WERI-Rb-1 (cell line): Measurements from ENCODE around the gene MCEE.
"Not testable (repeated sequence)": the region's sequence is repeated elsewhere in the genome, so short reads cannot be mapped to it uniquely, and the experiment has no call there.

Experiments
- DNase-seq: peaks from one replicate; pipeline ENCODE4 v3.0.0-alpha.2; 2020
- H3K27ac ChIP-seq: fragments of 250-450 bp; sonication (Bioruptor Pico); 2 replicates; pipeline ENCODE4 v1.5.1; 2020; ENCODE audit warnings: mild to moderate bottlenecking, moderate library complexity
- H3K27me3 ChIP-seq: fragments of 250-450 bp; sonication (Bioruptor Pico); 2 replicates; pipeline ENCODE4 v1.5.1; 2021; ENCODE audit warnings: mild to moderate bottlenecking, low read depth, moderate library complexity; ENCODE audit not compliant: insufficient read depth, severe bottlenecking
- H3K36me3 ChIP-seq: fragments of 250-450 bp; sonication (Bioruptor Pico); 2 replicates; pipeline ENCODE4 v1.5.1; 2020; ENCODE audit warnings: mild to moderate bottlenecking, moderate library complexity
- H3K4me3 ChIP-seq: 2 replicates; pipeline ENCODE4 v1.5.1; 2011; ENCODE audit warnings: low read depth, mild to moderate bottlenecking, control low read depth, low read length
- H3K9me3 ChIP-seq: fragments of 250-450 bp; sonication (Bioruptor Pico); 2 replicates; pipeline ENCODE4 v1.5.1; 2021; ENCODE audit warnings: mild to moderate bottlenecking, moderate library complexity; ENCODE audit not compliant: severe bottlenecking
- CTCF ChIP-seq: IDR thresholded peaks from 2 replicates; pipeline ENCODE4 v1.5.1; 2011; ENCODE audit warnings: low read depth, mild to moderate bottlenecking, control low read depth, inconsistent platforms, low read length

The MCEE gene

DNA sequence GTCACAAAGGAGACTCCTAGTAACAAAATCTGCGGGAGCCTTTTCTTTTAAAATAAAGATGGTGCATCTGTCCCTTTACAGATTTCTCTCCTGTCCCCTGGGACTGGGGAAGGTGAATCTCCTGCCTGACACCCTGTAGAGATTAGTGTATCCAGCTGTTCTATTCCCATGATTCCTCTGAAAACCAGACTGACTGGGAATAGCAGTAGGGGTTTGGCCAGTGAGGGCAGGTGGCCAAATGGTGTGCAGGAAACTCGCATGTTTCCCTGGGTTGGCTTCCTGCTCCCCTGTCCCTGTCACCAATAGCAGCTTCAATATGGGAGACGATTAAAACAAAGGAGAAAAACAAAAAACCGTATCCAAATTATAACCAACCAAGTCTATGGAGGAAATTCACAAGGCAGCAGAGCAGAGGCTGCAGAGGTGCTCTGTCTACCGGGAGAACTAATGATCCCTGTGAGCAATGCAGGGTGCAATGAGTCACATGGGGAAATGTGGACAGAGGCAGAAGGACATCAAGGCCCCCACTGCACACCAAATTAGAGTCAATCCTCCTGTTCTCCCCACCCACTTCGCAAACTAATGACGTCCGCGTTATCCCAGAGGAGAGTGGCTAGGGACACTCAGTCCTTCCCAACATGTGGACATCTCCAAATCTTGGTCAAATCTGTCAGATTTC, 44.6 kb downstream of the MCEE start:
- H3K36me3 ChIP-seq, H3K27ac ChIP-seq, H3K4me3 ChIP-seq, H3K27me3 ChIP-seq, DNase-seq, H3K9me3 ChIP-seq: not testable (repeated sequence)

DNA sequence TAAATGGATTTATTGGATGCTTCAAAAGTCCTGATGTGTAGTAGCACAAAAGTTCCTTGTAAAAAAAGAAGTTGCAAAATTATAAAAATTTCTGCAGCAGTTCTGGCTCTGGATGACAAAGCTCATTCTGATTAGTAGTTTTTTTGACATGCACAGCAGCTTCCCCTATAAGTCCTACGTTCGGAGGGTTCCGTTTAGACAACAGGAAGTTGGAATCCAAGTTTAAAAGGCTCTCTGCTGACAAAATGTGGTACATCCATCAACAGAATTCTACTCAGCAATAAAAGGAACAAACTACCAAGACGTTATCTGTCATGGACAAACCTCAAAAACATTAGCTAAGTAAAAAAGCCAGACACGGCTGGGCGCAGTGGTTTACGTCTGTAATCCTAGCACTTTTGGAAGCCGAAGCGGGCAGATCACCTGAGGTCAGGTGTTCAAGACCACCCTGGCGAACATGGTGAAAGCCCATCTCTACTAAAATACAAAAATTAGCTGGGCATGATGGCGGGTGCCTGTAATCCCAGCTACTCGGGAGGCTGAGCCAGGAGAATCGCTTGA, 46.2 kb downstream of the MCEE start:
- H3K4me3 ChIP-seq, H3K9me3 ChIP-seq, H3K27ac ChIP-seq, H3K27me3 ChIP-seq, H3K36me3 ChIP-seq, DNase-seq: not testable (repeated sequence)

DNA sequence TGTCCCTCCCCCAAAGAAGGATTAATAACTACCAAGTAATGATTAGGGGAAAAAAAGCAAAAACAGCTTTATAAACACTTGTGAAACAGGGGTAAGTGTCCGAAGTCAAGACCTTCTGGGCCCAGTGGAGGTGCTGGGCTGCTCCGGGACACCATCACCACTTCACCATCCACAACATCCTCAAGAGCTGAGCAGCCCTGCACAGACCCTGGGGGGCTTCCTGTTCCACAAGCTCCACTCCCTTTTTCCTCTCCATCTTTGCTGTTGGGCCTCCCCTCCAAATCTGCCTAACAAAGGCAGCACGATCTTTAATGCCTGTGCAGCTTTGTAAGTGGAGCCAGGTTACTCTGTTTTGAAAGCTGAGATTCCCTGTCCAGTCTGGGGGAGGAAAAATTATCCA, 46.7 kb downstream of the MCEE start:
- H3K27me3 ChIP-seq, H3K27ac ChIP-seq, DNase-seq, H3K4me3 ChIP-seq, H3K9me3 ChIP-seq: not testable (repeated sequence)
- H3K36me3 ChIP-seq = peaks cover 12% of the 10 kb centered on the region

DNA sequence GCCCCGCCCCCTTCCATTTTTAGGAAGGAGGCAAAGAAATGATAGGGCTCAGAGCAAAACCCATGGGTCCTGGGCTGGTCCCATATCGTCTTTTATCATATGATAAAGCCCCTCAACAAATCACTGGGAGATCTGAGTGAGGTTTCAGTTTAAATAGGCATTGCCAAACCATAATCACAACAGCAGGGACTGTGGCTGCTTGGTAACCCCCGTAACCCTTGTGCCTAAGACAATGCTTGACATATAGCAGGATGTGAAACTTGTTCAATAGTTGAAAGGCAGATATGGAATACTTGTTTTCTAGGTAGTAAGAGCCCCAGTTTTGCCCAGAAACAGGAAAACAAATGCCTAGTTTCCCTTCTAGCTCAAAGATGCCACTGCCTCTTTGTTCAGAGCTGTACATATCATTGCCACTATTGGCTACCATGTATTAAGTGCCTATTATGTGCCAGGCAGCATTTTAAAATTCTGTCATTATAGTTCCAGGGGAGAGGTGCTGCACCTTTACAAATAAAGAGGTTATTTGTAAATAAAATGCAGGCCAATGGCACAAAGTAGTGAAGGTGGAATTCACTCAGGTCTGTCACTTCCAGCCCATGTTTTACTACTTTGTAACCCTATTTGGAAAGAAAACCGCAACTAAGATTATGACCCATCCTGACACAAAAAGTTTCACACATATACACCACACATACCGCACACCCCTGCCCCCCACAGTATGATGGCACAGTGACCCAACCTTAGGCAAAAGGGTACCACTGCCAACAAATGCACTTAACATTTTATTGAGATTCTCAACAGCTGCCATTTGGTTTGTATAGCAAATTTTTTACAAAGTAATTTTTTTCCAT, 47.4 kb downstream of the MCEE start:
- DNase-seq = no peak
- H3K4me3 ChIP-seq = no peak overlapping the region
- peaks cover 18% of the 10 kb centered on the region for H3K36me3 ChIP-seq
- H3K27me3 ChIP-seq = no peaks in the 10 kb centered on the region
- no peak overlapping the region for H3K27ac ChIP-seq
- no peak for TF ChIP-seq CTCF
- peaks cover 2% of the 10 kb centered on the region for H3K9me3 ChIP-seq

- H3K27me3 ChIP-seq = no peaks in the 10 kb centered on the region
- H3K27ac ChIP-seq = no peak overlapping the region
- peaks cover 57% of the 10 kb centered on the region for H3K36me3 ChIP-seq
- no peaks in the 10 kb centered on the region for H3K9me3 ChIP-seq
- TF ChIP-seq CTCF = no peak
- no peak overlapping the region for H3K4me3 ChIP-seq
- no peak for DNase-seq
These were observed 51.4 kb downstream of the MCEE start for GRCh38 chr2:71078624-71079023.

GRCh38 chr2:71074893-71075395, 55.1 kb downstream of the MCEE start:
- Histone ChIP-seq H3K27me3 (no peaks in the 10 kb centered on the region), H3K4me3 (no peak overlapping the region), H3K36me3 (peaks cover 83% of the 10 kb centered on the region), H3K9me3 (no peaks in the 10 kb centered on the region), H3K27ac (no peak overlapping the region)
- DNase-seq = no peak
- no peak for TF ChIP-seq CTCF

DNA sequence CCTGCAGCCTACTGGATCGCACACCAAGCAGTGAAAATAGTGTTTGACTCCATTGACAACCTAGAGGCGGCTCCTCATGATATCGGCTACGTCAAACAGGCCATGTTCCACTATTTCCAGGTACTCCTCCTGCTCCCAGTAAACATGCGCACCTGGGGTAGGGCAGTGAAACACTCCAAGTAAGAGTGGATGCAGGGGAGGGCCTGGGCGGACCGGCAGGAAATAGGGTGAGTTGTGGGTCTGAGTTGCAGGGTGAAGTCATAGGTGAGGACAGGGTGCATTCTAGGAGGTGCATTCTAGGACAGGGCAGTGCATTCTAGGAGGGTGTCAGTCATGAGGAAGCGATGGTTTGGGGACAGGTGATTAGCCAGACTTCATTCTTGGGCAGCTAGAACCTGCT, 56.6 kb downstream of the MCEE start:
- H3K27ac ChIP-seq = no peak overlapping the region
- no peak for DNase-seq
- no peak for TF ChIP-seq CTCF
- no peaks in the 10 kb centered on the region for H3K27me3 ChIP-seq
- H3K9me3 ChIP-seq = no peaks in the 10 kb centered on the region
- peaks cover 75% of the 10 kb centered on the region for H3K36me3 ChIP-seq
- no peak overlapping the region for H3K4me3 ChIP-seq
